Gastrocnemius medialis (tissue), 4 donors: ENCODE results near the gene NHEJ1. TPM values are rescaled to one million over a fixed set of nuclear protein-coding genes. Genes with fewer than 3 reads are reported as not detected.

Source experiments
- ATAC-seq, 2 donors: fragments of 150-250 bp; one replicate each; pipeline ENCODE4 v1.9.1; 2016
- DNase-seq, 2 donors: peaks; one replicate each; pipeline ENCODE4 v3.0.0-alpha.2; 2019
- H3K27ac ChIP-seq, 4 donors: fragments of 200-600 bp; sonication (generic); 1 replicate in 1 of 4; 2 replicates in 3 of 4; pipeline ENCODE4 v1.5.1; 2016 to 2018; ENCODE audit warnings: mild to moderate bottlenecking in 2 of 4, moderate library complexity in 1 of 4
- H3K27me3 ChIP-seq, 3 donors: fragments of 200-600 bp; sonication (generic) in 2 of 3; 1 replicate in 1 of 3; 2 replicates in 2 of 3; pipeline versions ENCODE4 v1.5.1 to v1.6.0; 2016 to 2019; ENCODE audit warnings: mild to moderate bottlenecking in 1 of 3, moderate library complexity in 1 of 3
- H3K36me3 ChIP-seq, 2 donors: fragments of 200-600 bp; sonication (generic) in 1 of 2; one replicate each; pipeline ENCODE4 v1.5.1; 2017 to 2018
- H3K4me1 ChIP-seq, 2 donors: fragments of 200-600 bp; sonication (generic) in 1 of 2; one replicate each; pipeline ENCODE4 v1.5.1; 2016 to 2017; ENCODE audit warnings: mild to moderate bottlenecking in 2 of 2
- H3K4me3 ChIP-seq, 4 donors: fragments of 200-600 bp; sonication (generic) in 3 of 4; 1 replicate in 1 of 4; 2 replicates in 3 of 4; pipeline ENCODE4 v1.5.1; 2016 to 2019; ENCODE audit warnings: mild to moderate bottlenecking in 2 of 4
- H3K9me3 ChIP-seq, 3 donors: fragments of 200-600 bp; sonication (generic) in 2 of 3; 1 replicate in 1 of 3; 2 replicates in 2 of 3; pipeline ENCODE4 v1.5.1; 2016 to 2019
- CTCF ChIP-seq, 5 experiments: fragments of 450-650 bp in 3 of 5; fragments of 200-600 bp in 2 of 5; sonication (generic) in 2 of 5; IDR thresholded peaks in 4 of 5; conservative IDR thresholded peaks in 1 of 5; 1 replicate in 4 of 5; 2 replicates in 1 of 5; pipeline ENCODE4 v1.5.1; 2016 to 2019; ENCODE audit warnings: antibody characterized with exemption in 5 of 5, mild to moderate bottlenecking in 3 of 5, moderate library complexity in 3 of 5
- POLR2A ChIP-seq, 2 donors: fragments of 450-650 bp; IDR thresholded peaks; one replicate each; pipeline ENCODE4 v1.6.1; 2017; ENCODE audit warnings: antibody characterized with exemption in 2 of 2, mild to moderate bottlenecking in 2 of 2, moderate library complexity in 2 of 2
- in situ Hi-C, 4 donors: fragments of 200-750 bp; cut with MboI; loops; one replicate each; pipeline versions ENCODE4 v1.15.0 to v1.8.0; 2017; ENCODE audit warnings: low sequenced_read_pairs in 4 of 4
- intact Hi-C: fragments of 100-400 bp; cut with DNase I; formaldehyde crosslinking; loops from one replicate; pipeline ENCODE4 v1.15.1; 2023; ENCODE audit warnings: low total_unique reads
- total RNA-seq, 4 donors: library from RNA; depleted of rRNA; stranded (reverse); fragments of >200 nt; gene quantifications; one replicate each; pipeline versions ENCODE4 v1.1.0 to v1.2.3, GENCODE V29; 2016

The NHEJ1 gene
- total RNA-seq, 4 donors from 2014 or later: 24.5 to 39.0 (median 26.4) TPM

GRCh38 chr2:219087361-219087760 is 73.3 kb downstream of the NHEJ1 start:
- in situ Hi-C loops: no loop called here
- Histone ChIP-seq H3K4me1 (peaks cover 0 to 2% of the 10 kb centered on the region in 2 donors), H3K4me3 (no peak overlapping the region), H3K27me3 (no peaks in the 10 kb centered on the region), H3K27ac (no peak overlapping the region), H3K36me3 (no peaks in the 10 kb centered on the region), H3K9me3 (no peaks in the 10 kb centered on the region)
- ATAC-seq: no peak
- intact Hi-C loops: no loop called here
- TF ChIP-seq CTCF (IDR thresholded peaks at IDR 0.05 in 4 of 5, conservative IDR thresholded peaks at IDR 0.05 in 1 of 5) (no peak), POLR2A (IDR thresholded peaks at IDR 0.05) (no peak)
- DNase-seq: no peak

GRCh38 chr2:219086196-219086595 is 74.4 kb downstream of the NHEJ1 start:
- ATAC-seq (no peak), DNase-seq (no peak)
- TF ChIP-seq POLR2A (IDR thresholded peaks at IDR 0.05) (no peak), CTCF (IDR thresholded peaks at IDR 0.05 in 4 of 5, conservative IDR thresholded peaks at IDR 0.05 in 1 of 5) (no peak)
- Histone ChIP-seq H3K27ac (no peak overlapping the region), H3K27me3 (no peaks in the 10 kb centered on the region), H3K4me1 (peaks cover 0 to 5% of the 10 kb centered on the region in 2 donors), H3K4me3 (no peak overlapping the region), H3K36me3 (no peaks in the 10 kb centered on the region), H3K9me3 (no peaks in the 10 kb centered on the region)
- in situ Hi-C loops (no loop called here), intact Hi-C loops (no loop called here)

- Histone ChIP-seq H3K4me3 (no peak overlapping the region), H3K4me1 (peaks cover 0 to 5% of the 10 kb centered on the region in 2 donors), H3K9me3 (no peaks in the 10 kb centered on the region), H3K27ac (no peak overlapping the region), H3K27me3 (no peaks in the 10 kb centered on the region), H3K36me3 (no peaks in the 10 kb centered on the region)
- DNase-seq (no peak), ATAC-seq (no peak)
- intact Hi-C loops (no loop called here), in situ Hi-C loops (no loop called here)
- TF ChIP-seq POLR2A (IDR thresholded peaks at IDR 0.05) (no peak), CTCF (IDR thresholded peaks at IDR 0.05 in 4 of 5, conservative IDR thresholded peaks at IDR 0.05 in 1 of 5) (no peak)
Measured at GRCh38 chr2:219084791-219085190, 75.8 kb downstream of the NHEJ1 start.

GRCh38 chr2:219082332-219082958 is 78.2 kb downstream of the NHEJ1 start:
- H3K4me1 ChIP-seq: peaks cover 0 to 5% of the 10 kb centered on the region in 2 donors
- in situ Hi-C loops (no loop called here), intact Hi-C loops (no loop called here)
- no peak overlapping the region for H3K4me3 ChIP-seq
- no peak for ATAC-seq
- H3K9me3 ChIP-seq: no peaks in the 10 kb centered on the region
- TF ChIP-seq POLR2A (IDR thresholded peaks at IDR 0.05) (no peak), CTCF (IDR thresholded peaks at IDR 0.05 in 4 of 5, conservative IDR thresholded peaks at IDR 0.05 in 1 of 5) (no peak)
- no peak for DNase-seq
- no peaks in the 10 kb centered on the region for H3K27me3 ChIP-seq
- H3K27ac ChIP-seq: no peak overlapping the region
- peaks cover 0 to 6% of the 10 kb centered on the region in 2 donors for H3K36me3 ChIP-seq
